Measurements from ENCODE around the gene ARHGEF16.

Gene ARHGEF16

GRCh38 chr1:3423245-3423829 lies 31.1 kb upstream of the ARHGEF16 start:
- DNase-seq: no peak

- DNase-seq: no peak
Measured at GRCh38 chr1:3423896-3424611, 30.4 kb upstream of the ARHGEF16 start.

- no peak for DNase-seq
Measured at GRCh38 chr1:3425486-3426215, 28.8 kb upstream of the ARHGEF16 start.

- DNase-seq: no peak
Measured at GRCh38 chr1:3426956-3427535, 27.4 kb upstream of the ARHGEF16 start.

- no peak for DNase-seq
Measured at GRCh38 chr1:3427711-3428704, 26.5 kb upstream of the ARHGEF16 start.

- DNase-seq: no peak
Measured at GRCh38 chr1:3428899-3429298, 25.6 kb upstream of the ARHGEF16 start.

GRCh38 chr1:3429320-3429719 lies 25.1 kb upstream of the ARHGEF16 start:
- DNase-seq: no peak

GRCh38 chr1:3429766-3430165 lies 24.7 kb upstream of the ARHGEF16 start:
- DNase-seq: no peak

GRCh38 chr1:3430406-3430805 lies 24.1 kb upstream of the ARHGEF16 start:
- no peak for DNase-seq

- no peak for DNase-seq
Measured at GRCh38 chr1:3430820-3431219, 23.6 kb upstream of the ARHGEF16 start.

GRCh38 chr1:3431266-3431665 lies 23.2 kb upstream of the ARHGEF16 start:
- DNase-seq: no peak

GRCh38 chr1:3431686-3432085 lies 22.8 kb upstream of the ARHGEF16 start:
- DNase-seq: no peak

- no peak for DNase-seq
Measured at GRCh38 chr1:3432306-3432705, 22.2 kb upstream of the ARHGEF16 start.

GRCh38 chr1:3433076-3433475 lies 21.4 kb upstream of the ARHGEF16 start:
- DNase-seq: no peak

- no peak for DNase-seq
Measured at GRCh38 chr1:3433596-3434320, 20.7 kb upstream of the ARHGEF16 start.

- no peak for DNase-seq
Measured at GRCh38 chr1:3434406-3435110, 19.9 kb upstream of the ARHGEF16 start.

- DNase-seq: no peak
Measured at GRCh38 chr1:3435666-3436065, 18.8 kb upstream of the ARHGEF16 start.

- DNase-seq: no peak
Measured at GRCh38 chr1:3436451-3436850, 18.0 kb upstream of the ARHGEF16 start.

- DNase-seq: no peak
Measured at GRCh38 chr1:3436901-3437300, 17.6 kb upstream of the ARHGEF16 start.

- DNase-seq: no peak
Measured at GRCh38 chr1:3438661-3439180, 15.7 kb upstream of the ARHGEF16 start.
